SKM-1 treated with dmso at 0.1 percent for 144 hours (cell line): ENCODE data around the gene PLAGL1.

ENCODE experiments used
- DNase-seq: peaks from one replicate; lab custom pipeline; 2025; ENCODE audit not compliant: unreplicated experiment; lab: John Stamatoyannopoulos, UW

PLAGL1 gene

DNA sequence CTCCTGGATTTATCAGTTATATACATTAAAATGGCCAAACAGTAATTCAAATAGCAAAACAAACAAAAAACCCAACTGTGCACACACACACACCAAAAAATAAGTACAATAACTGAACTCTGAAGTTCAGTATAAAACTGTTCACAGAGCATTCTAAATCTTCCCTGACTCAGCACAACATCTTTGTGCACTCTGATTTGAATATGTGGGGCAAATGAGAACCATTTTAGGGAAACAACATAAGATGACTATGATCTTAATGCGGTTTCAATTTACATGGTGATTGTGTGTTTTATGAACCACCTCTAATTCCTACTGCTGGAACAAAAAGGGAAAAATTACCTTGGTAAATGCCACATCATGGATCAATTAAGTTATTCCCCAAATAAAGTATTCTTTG lies 41.7 kb downstream of the PLAGL1 start:
- DNase-seq = no peak

DNA sequence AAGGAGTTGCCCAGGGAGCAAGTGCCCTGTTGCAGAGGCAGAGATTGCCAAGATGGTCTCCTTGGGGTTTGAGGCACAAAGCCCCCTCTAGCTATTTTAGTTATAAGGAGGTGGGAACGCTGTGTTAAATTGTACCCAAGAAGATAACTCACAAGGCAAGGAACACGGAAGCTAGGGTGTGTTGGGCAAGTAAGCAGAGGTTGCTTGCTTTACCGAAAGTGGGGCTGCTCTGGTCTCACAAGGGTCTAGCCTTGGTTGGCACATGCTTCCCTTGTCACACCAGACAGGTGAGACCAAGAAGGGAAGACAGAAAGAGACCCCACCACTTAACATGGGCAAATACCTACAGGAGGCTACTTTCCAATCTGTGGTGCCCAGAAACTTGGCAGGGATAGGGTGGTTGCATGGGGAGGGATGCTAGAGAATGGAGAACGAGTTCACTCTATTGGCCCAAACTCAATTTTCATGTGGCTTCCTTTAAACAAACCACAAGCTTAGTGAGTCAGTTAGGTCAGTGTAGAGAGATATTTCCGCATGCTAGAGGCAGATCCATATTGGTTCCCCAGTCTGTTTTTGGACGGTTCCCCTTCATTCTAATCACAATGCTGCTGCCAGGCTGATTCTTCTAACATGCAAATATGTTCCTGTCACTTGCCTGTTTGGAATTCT lies 42.4 kb downstream of the PLAGL1 start:
- DNase-seq = peak; percentile 26

DNA sequence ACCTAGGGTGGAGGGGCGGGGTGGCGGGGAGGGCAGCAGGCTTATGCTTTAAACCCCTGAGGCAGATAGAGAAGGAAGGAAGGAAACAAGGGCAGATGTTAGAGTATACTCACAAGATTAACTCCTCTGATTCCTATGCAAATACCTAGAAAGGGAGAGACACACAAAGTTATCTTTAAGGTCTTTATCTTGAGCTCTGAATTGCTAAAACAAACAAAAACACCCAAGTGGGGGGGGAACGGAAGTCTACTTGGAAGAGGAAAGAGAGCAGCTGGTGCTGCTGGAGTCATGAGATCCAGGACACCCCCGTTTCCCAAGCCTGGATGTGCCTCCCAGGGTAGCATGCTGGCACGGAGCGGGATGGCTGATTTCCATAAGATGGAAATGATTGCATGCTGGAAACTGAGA lies 43.4 kb downstream of the PLAGL1 start:
- no peak for DNase-seq

DNA sequence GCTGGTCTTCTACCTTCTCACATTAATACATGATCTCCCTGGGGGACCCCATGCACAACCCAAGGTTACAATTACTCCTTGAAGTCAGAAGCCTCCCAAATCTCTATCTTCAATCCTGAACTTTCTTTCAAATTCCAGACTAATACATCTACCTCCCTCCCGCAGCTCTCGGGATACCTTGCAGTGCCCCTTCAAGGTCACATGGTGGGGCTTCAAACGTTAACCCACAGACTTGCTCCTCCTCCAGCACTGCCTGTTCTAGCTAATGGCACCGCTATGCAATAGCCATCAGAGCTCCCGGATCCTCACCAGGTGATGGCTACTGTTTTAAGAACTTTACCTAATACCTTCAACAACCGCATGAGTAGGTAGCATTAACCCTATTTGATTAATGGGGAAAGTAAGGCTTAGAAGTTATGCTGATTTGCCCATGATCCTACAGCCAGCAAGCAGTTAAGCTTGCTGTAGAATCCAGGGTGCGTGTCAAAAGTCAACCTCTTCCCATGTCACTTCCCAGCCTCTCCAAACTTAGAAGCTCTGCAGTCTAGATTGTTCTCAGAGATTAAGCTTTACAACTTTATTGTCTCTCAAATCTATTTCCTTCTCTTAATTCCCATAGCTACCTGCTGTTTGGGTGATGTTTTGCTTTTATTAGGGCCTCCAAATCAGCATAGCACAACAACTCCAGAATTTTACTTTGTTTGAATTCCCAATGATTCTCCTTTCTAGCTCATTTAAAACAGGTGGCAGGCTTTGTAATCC lies 44.7 kb downstream of the PLAGL1 start:
- DNase-seq = no peak

DNA sequence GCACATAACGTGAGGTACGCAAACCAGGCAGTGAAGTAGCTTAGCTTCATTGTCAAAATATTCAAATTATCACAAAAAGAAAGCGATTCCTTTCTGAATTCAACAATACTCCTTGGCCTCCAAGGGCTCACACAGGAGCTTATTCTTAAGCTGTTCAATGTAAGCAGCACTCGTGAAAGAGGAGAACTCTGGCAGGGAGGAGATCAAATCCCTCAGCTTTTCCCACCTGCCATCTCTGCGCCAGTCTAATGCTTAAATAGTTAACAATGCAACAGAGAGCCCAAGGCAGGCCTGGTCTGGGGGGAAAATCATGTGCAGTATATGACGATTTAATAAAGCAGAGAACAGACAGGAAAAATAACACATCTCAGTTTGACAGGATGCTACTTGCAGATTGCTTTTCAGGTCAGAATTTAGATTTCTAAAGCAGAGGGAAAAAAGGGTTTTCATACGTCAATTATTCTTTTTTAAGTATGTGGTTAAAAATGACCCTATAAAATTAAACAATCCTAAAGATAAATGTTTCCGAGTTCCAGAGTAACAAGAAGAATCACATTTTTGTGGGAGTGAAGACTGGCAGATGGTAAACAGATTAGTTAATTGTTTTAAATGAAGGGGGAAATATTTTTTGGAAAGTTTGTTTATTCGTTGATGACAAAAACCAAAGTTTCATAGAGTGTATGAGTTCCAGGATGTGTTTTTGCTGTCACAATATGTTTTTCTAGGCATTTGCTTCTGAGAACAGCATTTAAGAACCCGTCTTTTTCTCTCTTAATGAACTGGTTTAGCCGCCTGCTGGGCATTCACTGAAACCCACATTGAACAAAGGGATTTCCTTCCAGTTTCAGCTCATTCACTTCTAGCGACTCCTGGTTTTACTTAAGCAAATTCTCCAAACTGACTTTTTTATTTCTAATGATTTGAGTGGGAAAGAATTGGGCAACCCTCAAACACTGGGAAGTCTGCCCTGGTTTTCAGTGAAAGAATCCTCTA lies 45.9 kb downstream of the PLAGL1 start:
- no peak for DNase-seq

DNA sequence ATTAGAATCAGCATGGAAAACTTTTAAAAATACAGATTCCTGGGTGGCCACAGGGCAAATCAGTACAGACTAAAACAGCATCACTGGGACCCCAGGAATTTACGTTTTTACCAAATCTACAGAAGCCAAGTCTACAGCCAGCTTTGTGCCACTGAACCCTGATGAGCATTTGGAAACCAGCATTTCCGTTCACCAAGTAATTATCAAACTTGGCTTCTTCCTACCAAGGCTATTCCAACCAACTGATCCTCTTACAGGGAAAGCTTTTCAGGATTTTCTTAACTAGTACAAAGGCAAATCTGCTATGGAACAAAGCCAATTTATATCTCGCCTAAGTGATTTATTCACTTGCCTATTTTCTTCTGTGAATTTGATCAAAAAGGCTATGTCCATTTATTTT lies 47.0 kb downstream of the PLAGL1 start:
- no peak for DNase-seq

DNA sequence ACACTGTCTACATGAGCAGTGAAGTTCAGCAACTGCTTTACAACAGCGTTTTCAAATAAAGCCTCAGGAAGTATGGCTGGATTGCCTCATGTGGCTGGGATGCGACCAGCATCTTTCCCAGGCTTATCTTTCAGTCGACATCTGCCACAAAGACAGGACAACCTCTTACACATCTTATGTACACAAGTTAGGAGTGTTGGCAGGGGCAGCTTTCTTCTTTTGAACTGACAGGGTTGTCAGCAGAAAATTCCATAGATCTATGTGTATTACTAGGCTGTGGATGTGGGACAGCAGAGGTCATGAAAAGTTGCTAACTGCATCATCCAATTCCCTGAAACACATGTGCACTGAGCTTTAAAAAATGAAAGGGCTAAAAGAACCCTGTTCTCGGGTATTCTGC lies 48.1 kb downstream of the PLAGL1 start:
- no peak for DNase-seq

DNA sequence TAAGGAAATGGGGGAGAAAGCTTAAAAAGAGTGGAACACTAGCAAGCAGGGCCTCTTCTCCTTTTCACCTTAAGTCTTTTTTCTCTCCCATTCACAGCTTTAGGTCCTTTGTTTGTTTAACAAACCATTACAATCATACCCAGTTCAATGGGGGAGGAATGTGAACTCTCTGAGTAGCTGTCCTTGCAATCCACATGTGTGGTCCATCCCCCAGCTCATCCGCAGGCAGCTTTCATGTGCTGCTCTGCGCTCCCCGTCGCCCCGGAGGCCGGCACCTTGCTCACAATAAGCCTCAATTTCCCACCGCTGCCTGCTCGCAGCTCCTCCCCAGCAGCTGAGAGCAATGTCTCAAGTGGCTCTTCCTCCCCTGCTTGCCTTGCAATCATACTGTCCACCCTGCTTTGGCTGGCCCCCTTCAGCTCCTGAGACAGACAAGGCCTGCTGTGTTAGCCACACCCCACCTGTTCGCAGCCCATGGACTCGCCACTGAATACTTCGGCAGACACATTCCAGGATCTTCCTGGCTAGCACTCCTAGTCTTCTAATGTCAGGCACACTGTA lies 49.1 kb downstream of the PLAGL1 start:
- DNase-seq = no peak

DNA sequence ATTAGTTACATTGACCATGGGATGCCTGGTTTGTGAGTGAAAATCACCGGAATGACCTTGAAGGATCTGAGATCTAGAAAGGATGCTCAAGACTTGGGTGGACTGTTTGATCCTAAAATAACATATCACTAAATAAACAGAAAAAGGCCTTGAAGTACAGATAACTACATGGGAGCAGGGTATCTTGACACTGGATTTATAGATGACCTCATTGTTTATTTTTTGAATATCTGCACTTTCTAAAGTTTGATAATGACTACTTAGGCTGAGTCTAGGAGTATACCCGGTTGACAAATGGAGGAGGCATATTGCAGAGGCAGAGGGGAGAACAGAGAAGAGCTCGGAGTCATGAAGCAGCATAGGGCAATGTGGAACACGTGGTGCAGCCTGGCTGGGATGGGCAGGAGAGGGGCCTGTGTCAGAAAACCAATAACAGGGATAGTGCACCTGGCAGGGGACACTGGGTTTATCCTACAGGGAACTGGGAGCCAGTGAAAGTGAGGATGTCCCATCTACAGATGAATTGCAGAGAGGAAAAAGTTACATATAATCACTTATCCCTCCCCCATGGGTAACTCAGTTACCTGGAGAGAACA lies 50.3 kb downstream of the PLAGL1 start:
- no peak for DNase-seq

DNA sequence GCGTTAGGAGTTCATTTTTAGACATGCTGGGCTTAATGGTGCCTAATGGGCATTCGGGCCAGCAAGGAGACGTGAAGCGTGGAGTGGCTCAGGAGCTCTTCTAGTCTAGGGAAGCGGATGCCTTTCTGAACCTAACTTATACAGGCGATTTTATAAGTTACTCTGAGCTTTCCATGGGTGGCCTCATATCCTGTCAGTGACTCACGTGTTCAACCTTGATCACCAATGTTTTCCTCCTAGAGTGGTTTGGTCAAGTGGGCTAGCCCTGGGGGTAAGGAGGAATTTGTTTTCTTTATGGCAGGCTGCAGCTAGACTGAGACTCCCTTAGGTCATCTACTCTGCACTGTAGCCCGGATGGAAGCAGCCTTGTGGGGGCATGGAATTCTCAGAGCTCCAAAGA lies 52.1 kb downstream of the PLAGL1 start:
- DNase-seq = no peak

DNA sequence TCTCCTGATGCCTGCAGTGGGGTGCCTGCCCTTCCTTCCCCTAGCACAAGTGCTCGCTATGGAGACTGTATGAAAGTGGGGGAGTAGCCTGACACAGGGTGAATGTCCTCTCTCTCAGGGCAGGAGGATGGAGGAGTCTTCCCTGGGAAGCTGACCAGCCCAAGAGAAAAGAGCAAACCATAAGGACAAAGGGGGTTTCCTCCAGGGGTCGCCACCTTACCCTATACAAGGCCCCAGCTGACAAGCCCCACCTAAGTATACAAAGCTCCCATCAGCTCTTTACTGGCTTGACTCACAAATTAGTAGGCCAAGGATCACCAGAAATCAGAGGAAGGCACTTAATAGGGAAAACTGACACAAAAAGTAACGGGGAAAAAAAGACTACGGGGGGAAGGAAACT lies 54.1 kb downstream of the PLAGL1 start:
- DNase-seq = no peak

DNA sequence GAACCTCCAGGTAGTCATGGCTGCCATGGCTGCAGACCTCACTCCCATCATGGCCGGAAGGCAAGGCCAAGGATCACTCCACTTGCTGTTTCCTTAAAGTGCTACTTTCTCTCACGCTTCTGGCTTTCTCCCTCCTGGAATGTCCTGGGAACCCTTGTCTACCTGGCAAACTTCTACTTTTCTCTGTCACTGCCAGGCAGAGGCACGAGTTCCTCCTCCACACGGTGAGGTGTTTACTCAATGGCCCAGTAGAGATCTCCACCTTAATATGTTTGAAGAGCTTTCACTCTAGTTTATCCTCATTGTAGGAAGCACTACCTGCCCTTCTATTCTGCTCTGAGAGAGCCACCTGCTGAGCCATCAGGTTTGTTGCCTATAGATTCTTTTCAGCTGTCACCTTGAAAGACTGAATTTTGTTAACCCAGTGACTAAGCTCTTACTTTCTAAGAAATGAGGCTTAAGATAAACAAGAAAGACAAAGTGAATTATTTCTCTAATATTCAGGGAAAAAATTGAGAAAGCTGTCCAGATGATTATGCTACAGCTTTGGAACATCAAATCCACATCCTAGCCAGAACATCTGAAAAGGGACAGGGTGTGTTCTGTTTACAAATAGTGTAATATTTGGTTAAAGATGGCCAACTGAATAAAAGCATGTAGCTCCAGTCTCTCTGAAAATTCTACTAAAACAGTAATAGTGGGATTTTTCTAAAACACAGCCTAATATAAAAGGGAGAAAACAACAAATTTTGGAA lies 54.9 kb downstream of the PLAGL1 start:
- no peak for DNase-seq

DNA sequence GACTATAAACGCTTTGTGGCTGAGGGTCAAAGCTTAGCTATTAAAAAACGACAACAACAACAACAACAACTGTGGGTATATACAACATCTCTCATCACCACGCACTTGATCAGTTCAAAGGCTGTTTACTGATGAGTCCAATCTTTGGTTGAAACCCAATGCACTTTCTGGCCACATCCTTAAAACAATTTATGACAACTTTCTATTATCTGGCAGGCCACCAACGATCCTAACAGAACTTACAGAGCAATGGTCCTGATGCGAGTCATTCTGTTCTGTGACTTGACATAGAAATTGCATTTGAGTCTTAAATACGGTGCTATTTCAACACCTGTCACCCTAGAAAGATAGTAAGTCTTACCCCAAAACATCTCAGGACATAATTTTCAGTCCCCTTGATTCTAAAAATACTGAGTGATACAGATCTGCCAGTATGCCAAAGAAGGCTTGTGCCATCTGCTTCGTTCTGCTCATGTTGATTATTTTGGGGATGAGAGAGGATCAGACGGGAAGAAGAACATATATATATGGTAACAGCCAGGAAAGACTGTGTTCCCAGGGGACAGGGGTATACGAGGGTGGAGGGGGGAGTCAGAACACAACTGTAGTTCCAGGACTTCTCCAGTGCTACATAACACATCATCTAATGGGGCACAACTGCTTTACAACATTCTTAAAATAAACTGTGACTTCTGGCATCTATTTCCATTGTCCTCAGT lies 55.8 kb downstream of the PLAGL1 start:
- DNase-seq = no peak

DNA sequence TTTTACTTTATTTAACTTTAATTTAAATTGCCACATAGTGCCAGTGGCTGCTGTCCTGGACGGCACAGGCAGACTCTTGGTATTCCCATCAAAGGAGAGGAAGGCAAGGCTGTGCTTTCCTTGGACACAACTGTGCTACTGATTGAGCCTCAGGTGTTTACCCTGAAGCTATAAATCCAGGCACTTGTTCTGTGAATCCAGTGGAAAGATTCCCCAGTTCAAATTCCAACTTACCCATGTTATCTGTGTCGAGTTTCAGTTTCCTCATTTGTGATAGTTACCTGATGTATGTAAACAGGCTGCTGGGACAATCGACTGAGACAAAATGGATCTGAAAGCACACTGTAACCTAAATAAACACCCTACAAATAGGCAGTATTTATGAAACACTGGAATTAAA lies 57.2 kb downstream of the PLAGL1 start:
- DNase-seq = no peak

DNA sequence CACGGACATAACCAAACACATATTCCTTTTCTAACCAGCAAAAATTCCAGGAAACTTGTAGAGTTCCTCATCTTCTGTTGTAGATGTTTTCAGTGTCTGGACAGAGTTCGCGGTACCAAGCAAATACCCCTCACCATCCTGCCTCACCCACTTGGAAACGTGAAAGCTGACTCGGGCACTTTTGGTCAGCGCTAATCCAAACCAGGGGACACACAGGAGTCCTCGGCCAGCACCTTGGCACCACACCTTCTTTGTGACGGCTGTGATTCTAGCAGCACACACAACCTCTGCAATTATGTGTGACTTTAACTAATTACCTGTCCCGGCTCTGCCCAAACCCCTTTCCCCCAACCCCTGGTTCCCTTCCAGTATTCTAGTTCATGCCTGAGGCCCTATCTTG lies 58.1 kb downstream of the PLAGL1 start:
- DNase-seq = no peak

DNA sequence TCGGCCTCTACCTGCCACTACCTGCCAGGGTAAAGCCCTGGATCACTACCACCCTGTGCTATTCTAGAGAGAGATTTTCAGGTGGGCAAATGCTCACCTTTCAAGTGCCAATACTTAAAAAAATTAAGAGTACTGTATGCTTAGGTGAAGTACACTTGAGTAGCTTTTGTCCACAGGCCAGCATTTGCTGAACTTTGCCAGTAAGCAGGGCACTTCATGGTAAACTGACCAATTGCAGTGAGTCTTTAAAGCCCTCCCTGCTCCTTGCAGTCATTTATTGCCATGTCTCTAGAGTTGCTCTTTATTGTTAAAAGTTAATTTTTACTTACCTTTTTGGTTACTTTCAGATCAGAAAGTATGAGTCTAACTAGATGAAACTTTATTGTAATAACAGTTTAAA lies 58.5 kb downstream of the PLAGL1 start:
- DNase-seq = no peak

DNA sequence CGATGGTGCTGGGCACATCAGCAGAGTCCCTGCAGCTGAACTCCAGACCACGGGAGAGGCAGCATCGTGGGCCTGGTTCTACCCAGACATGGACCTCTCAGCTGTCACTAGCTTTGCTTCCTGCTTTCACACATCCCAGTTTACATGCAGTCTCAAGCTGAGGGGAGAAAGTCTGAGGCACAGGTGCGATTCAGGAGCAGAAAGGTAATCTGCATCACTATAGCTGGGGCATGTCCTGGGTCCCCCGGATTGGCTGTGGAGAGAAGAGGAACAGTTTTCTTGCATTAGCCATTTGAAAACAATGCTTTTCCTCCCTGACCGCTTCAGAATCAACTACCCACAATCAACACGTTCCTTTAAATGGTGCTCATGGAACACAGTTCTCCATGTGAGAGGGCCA lies 59.9 kb downstream of the PLAGL1 start:
- DNase-seq = no peak

DNA sequence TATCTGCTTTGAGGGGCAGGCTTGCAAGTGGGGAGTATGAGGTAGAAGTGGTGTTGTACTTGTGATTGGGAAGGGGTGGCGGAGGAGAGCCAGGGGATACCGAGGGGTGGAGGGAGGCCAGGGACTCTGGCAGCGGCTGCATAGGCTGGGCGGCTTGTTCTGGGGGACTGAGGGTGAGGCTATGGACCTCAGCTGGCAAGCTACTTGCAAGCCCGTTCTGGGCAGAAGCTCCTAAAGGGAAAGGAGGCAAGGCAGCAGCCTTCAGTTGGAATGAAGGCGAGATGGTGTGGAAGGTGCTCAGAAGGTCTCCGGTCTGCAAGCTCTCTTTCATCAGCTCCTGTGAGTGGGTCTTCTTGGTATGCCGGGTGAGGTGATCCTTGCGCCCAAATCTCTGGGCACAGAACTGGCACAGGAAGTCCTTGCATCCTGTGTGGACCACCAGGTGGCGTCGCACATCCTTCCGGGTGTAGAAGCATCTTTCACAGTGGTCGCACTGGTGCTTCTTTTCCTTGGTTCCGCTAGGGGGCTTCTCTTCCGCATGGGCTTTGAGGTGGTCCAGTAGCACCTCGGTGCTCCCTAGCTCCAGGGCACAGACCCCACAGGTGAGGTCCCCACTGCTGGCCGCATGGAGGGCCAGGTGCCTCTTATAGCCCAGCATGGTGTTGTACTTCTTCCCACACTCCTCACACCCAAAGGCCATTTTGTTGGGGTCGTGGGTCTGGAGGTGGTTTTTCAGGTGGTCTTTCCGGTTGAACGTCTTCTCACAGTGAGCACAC lies 66.0 kb downstream of the PLAGL1 start:
- DNase-seq = no peak
